BE2C (cell line): ENCODE measurements around the gene PALD1.

ENCODE experiments used
- DNase-seq: peaks from one replicate; pipeline ENCODE4 v3.0.0-alpha.2; 2020
- H3K27me3 ChIP-seq: fragments of 250-450 bp; sonication (Bioruptor Pico); 2 replicates; pipeline ENCODE4 v1.5.1; 2020; ENCODE audit warnings: mild to moderate bottlenecking
- H3K36me3 ChIP-seq: fragments of 250-450 bp; sonication (Bioruptor Pico); 2 replicates; pipeline ENCODE4 v1.5.1; 2020; ENCODE audit warnings: mild to moderate bottlenecking
- H3K4me1 ChIP-seq: fragments of 250-450 bp; sonication (Bioruptor Pico); 2 replicates; pipeline ENCODE4 v1.5.1; 2020
- H3K4me3 ChIP-seq: 2 replicates; pipeline ENCODE4 v1.5.1; 2011; ENCODE audit warnings: low read depth, low read length
- H3K9me3 ChIP-seq: fragments of 250-450 bp; sonication (Bioruptor Pico); 2 replicates; pipeline ENCODE4 v1.5.1; 2020
- TF ChIP-seq, protein P1 (sequence below): IDR thresholded peaks from 2 replicates; pipeline ENCODE4 v1.5.1; 2012; ENCODE audit warnings: mild to moderate bottlenecking, low read depth, low read length

The PALD1 gene

GRCh38 chr10:70584366-70584765 is 105.8 kb downstream of the PALD1 start:
- no peak for DNase-seq
- Histone ChIP-seq H3K4me3 (no peak overlapping the region), H3K36me3 (no peaks in the 10 kb centered on the region), H3K4me1 (peaks cover 8% of the 10 kb centered on the region), H3K9me3 (no peaks in the 10 kb centered on the region), H3K27me3 (no peaks in the 10 kb centered on the region)
- TF ChIP-seq, protein P1, sequence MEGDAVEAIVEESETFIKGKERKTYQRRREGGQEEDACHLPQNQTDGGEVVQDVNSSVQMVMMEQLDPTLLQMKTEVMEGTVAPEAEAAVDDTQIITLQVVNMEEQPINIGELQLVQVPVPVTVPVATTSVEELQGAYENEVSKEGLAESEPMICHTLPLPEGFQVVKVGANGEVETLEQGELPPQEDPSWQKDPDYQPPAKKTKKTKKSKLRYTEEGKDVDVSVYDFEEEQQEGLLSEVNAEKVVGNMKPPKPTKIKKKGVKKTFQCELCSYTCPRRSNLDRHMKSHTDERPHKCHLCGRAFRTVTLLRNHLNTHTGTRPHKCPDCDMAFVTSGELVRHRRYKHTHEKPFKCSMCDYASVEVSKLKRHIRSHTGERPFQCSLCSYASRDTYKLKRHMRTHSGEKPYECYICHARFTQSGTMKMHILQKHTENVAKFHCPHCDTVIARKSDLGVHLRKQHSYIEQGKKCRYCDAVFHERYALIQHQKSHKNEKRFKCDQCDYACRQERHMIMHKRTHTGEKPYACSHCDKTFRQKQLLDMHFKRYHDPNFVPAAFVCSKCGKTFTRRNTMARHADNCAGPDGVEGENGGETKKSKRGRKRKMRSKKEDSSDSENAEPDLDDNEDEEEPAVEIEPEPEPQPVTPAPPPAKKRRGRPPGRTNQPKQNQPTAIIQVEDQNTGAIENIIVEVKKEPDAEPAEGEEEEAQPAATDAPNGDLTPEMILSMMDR: no peak

DNA sequence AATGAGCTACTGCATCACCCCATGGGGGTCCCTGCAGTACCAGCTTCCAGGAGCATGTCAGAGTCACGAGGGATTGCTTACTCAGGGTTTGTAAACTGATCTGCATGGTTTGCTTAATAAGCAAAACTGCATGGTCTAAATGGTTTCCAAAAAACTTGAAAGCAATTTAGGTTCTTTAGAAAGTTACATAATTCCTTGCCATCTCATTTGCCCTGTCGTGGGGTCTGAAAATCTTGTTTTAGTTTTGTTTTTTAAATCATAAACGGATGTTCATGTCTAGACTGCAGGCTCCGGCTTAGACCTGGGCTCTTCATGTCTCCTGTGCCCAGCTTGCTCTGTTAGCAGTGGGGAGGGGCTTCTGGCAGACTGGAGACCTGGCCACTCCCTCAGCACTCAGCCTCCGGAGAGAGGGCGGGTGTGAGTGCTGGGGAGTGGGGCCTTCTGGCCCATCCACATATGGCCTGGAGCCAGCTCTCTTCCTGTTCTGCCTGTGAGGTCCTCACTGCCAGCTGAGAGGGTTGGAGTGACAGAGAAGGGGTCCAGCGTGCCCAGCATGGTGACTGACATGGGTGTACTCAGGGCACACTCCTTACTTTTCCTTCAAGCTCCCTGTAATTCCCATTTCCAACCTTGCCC is 106.5 kb downstream of the PALD1 start:
- DNase-seq: peak; percentile 94

GRCh38 chr10:70585578-70586169 is 107.1 kb downstream of the PALD1 start:
- Histone ChIP-seq H3K4me1 (peaks cover 8% of the 10 kb centered on the region), H3K4me3 (no peak overlapping the region), H3K36me3 (no peaks in the 10 kb centered on the region), H3K9me3 (no peaks in the 10 kb centered on the region), H3K27me3 (no peaks in the 10 kb centered on the region)
- TF ChIP-seq, protein P1: no peak
- DNase-seq: no peak

More for the DNA sequence above, 106.5 kb downstream of the PALD1 start:
- Histone ChIP-seq H3K4me1 (peaks cover 8% of the 10 kb centered on the region), H3K9me3 (no peaks in the 10 kb centered on the region), H3K27me3 (no peaks in the 10 kb centered on the region), H3K36me3 (no peaks in the 10 kb centered on the region), H3K4me3 (no peak overlapping the region)
- TF ChIP-seq, protein P1: no peak

- no peaks in the 10 kb centered on the region for H3K36me3 ChIP-seq
- H3K4me3 ChIP-seq: no peak overlapping the region
- TF ChIP-seq, protein P1: no peak
- H3K9me3 ChIP-seq: no peaks in the 10 kb centered on the region
- DNase-seq: no peak
- H3K27me3 ChIP-seq: no peaks in the 10 kb centered on the region
- peaks cover 8% of the 10 kb centered on the region for H3K4me1 ChIP-seq
Observed at GRCh38 chr10:70586348-70586930, 107.9 kb downstream of the PALD1 start.

- Histone ChIP-seq H3K36me3 (no peaks in the 10 kb centered on the region), H3K4me1 (peaks cover 8% of the 10 kb centered on the region), H3K9me3 (no peaks in the 10 kb centered on the region), H3K27me3 (no peaks in the 10 kb centered on the region), H3K4me3 (no peak overlapping the region)
- TF ChIP-seq, protein P1: no peak
- no peak for DNase-seq
Observed at GRCh38 chr10:70587045-70587658, 108.6 kb downstream of the PALD1 start.

GRCh38 chr10:70588255-70588654 is 109.7 kb downstream of the PALD1 start:
- Histone ChIP-seq H3K4me3 (no peak overlapping the region), H3K4me1 (peaks cover 8% of the 10 kb centered on the region), H3K27me3 (no peaks in the 10 kb centered on the region), H3K36me3 (no peaks in the 10 kb centered on the region), H3K9me3 (no peaks in the 10 kb centered on the region)
- DNase-seq: no peak
- TF ChIP-seq, protein P1: no peak
